Uterus (tissue), 2 donors: ENCODE measurements around the gene ARHGAP10.

ENCODE experiments used
- POLR2A ChIP-seq, 2 donors: fragments of 450-650 bp; IDR thresholded peaks; one replicate each; pipeline ENCODE4 v1.6.1; 2016; ENCODE audit warnings: antibody characterized with exemption in 2 of 2, mild to moderate bottlenecking in 1 of 2, moderate library complexity in 1 of 2
- TF ChIP-seq, protein P1 (sequence below), 4 experiments: fragments of 200-600 bp in 2 of 4; fragments of 450-650 bp in 2 of 4; sonication (generic) in 2 of 4; IDR thresholded peaks; one replicate each; pipeline ENCODE4 v1.5.1; 2016 to 2019; ENCODE audit warnings: antibody characterized with exemption in 4 of 4, mild to moderate bottlenecking in 2 of 4, moderate library complexity in 1 of 4

DNA sequence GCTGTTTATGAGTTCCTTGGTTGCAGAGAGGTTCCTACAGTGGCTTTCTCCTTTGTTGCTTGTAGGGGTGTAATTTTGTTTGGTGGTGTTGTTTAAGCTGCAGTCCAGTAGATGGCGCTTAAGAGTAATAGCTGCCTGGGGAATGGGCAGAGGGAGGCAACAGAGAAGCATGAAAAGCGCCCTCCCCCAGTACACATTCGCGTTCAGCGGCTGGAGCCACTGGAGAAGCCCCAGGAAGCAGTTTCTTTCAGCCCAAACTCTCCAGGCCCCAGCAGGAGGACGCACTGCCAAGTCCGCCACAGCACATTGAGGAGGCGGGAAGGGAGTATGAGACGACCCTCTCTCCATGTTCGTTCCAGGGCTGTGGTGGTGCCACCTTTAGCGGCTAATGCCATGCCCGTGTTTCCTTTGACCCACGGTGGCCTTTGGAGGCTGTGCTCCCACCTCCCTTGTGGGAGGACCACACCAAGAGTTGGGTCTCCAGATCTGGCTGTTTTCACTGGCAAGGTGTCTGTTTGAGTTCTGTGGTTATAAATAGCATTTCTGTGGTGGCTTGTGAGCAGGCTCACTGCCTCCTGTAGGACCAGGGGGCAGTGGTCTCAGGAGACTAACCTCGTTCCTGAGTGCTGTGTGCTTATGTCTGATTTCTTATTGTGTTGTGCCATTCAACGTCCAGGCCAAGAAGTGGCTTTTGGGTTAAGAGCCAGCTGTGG, 252.3 kb downstream of the ARHGAP10 start:
- TF ChIP-seq, protein P1, sequence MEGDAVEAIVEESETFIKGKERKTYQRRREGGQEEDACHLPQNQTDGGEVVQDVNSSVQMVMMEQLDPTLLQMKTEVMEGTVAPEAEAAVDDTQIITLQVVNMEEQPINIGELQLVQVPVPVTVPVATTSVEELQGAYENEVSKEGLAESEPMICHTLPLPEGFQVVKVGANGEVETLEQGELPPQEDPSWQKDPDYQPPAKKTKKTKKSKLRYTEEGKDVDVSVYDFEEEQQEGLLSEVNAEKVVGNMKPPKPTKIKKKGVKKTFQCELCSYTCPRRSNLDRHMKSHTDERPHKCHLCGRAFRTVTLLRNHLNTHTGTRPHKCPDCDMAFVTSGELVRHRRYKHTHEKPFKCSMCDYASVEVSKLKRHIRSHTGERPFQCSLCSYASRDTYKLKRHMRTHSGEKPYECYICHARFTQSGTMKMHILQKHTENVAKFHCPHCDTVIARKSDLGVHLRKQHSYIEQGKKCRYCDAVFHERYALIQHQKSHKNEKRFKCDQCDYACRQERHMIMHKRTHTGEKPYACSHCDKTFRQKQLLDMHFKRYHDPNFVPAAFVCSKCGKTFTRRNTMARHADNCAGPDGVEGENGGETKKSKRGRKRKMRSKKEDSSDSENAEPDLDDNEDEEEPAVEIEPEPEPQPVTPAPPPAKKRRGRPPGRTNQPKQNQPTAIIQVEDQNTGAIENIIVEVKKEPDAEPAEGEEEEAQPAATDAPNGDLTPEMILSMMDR (IDR thresholded peaks at IDR 0.05) = peak; percentile 17 to 36 (median 23)
- no peak for TF ChIP-seq POLR2A (IDR thresholded peaks at IDR 0.05)
